SK-N-MC (cell line): ENCODE measurements around the gene ADIPOR2.

Experiments
- EZH2 ChIP-seq: fragments of 200-600 bp; sonication (generic); IDR thresholded peaks from one replicate; pipeline ENCODE4 v1.6.1; 2017; ENCODE audit warnings: antibody characterized with exemption
- POLR2AphosphoS5 ChIP-seq: IDR thresholded peaks from 2 replicates; pipeline ENCODE4 v1.6.1; 2012; ENCODE audit warnings: mild to moderate bottlenecking, low read depth, low read length, borderline replicate concordance

DNA sequence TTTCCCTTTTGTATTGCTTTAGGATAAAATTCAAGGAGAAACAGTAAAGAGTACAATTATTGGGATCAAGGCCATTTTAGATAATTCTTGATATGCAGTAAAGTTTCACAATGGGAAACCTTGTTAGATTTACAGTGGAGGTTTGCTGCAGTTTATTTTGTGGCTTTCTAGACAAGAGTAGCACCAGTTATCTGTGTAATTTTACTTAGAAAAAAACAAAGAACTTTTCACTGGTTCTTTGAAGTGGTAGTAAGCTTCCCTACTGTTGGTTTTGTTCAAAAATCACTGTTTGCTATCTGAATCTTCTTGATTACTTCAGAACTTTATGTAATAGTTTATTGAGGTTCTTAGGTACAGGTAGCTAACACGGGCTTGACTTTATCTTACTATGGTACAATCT lies 42.0 kb downstream of the ADIPOR2 start:
- no peak for TF ChIP-seq EZH2
- no peak for TF ChIP-seq POLR2AphosphoS5
